Amygdala (tissue), 56 donors: ENCODE results near the gene HSPA9.
"Not testable (repeated sequence)": the region's sequence is repeated elsewhere in the genome, so short reads cannot be mapped to it uniquely, and the experiment has no call there.

Experiments used
- DNase-seq, 56 donors: peaks; one replicate each; lab custom pipeline; 2025; lab: John Stamatoyannopoulos, UW

Gene HSPA9

GRCh38 chr5:138538943-138539627, 36.1 kb downstream of the HSPA9 start:
- DNase-seq, result no peak

GRCh38 chr5:138536665-138537315, 38.4 kb downstream of the HSPA9 start:
- DNase-seq, result no peak

GRCh38 chr5:138536215-138536614, 39.0 kb downstream of the HSPA9 start:
- DNase-seq, result no peak

- no peak for DNase-seq
Measured at GRCh38 chr5:138533973-138534941, 40.9 kb downstream of the HSPA9 start.

- DNase-seq, result no peak
Measured at GRCh38 chr5:138529812-138530211, 45.4 kb downstream of the HSPA9 start.

GRCh38 chr5:138528744-138529469, 46.3 kb downstream of the HSPA9 start:
- DNase-seq, result no peak

- DNase-seq, result no peak
Measured at GRCh38 chr5:138528208-138528607, 47.0 kb downstream of the HSPA9 start.

- no peak for DNase-seq
Measured at GRCh38 chr5:138527170-138527569, 48.0 kb downstream of the HSPA9 start.

GRCh38 chr5:138523406-138523805, 51.8 kb downstream of the HSPA9 start:
- DNase-seq, result no peak

- DNase-seq, result no peak
Measured at GRCh38 chr5:138520971-138521370, 54.2 kb downstream of the HSPA9 start.

- DNase-seq, result no peak
Measured at GRCh38 chr5:138517437-138517836, 57.8 kb downstream of the HSPA9 start.

- DNase-seq, result no peak
Measured at GRCh38 chr5:138515556-138516245, 59.5 kb downstream of the HSPA9 start.

- DNase-seq, result no peak
Measured at GRCh38 chr5:138514021-138514420, 61.2 kb downstream of the HSPA9 start.

GRCh38 chr5:138508958-138509357, 66.2 kb downstream of the HSPA9 start:
- DNase-seq, result no peak

GRCh38 chr5:138507485-138507884, 67.7 kb downstream of the HSPA9 start:
- DNase-seq, result not testable (repeated sequence)

GRCh38 chr5:138506370-138507306, 68.6 kb downstream of the HSPA9 start:
- DNase-seq, result no peak

- DNase-seq, result peak in 16 of 56 donors; percentile 9 to 56 (median 32)
Measured at GRCh38 chr5:138504799-138505198, 70.4 kb downstream of the HSPA9 start.
